NCI-H1092 treated with DMSO at 0.1 percent for 48 hours (cell line): Measurements from ENCODE around the gene CCDC80.
A peak's percentile ranks its signal among the peaks of the same experiment; 100 is the strongest.
"Not testable (repeated sequence)": the region's sequence is repeated elsewhere in the genome, so short reads cannot be mapped to it uniquely, and the experiment has no call there.

Source experiments
- DNase-seq: peaks from one replicate; lab custom pipeline; 2025; lab: John Stamatoyannopoulos, UW

Gene CCDC80

DNA sequence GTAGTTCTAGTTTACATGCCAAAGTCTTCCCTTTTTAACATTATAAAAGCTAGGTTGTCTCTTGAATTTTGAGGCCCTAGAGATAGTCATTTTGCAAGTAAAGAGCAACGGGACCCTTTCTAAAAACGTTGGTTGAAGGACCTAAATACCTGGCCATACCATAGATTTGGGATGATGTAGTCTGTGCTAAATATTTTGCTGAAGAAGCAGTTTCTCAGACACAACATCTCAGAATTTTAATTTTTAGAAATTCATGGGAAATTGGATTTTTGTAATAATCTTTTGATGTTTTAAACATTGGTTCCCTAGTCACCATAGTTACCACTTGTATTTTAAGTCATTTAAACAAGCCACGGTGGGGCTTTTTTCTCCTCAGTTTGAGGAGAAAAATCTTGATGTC, 57.8 kb downstream of the CCDC80 start:
- no peak for DNase-seq

DNA sequence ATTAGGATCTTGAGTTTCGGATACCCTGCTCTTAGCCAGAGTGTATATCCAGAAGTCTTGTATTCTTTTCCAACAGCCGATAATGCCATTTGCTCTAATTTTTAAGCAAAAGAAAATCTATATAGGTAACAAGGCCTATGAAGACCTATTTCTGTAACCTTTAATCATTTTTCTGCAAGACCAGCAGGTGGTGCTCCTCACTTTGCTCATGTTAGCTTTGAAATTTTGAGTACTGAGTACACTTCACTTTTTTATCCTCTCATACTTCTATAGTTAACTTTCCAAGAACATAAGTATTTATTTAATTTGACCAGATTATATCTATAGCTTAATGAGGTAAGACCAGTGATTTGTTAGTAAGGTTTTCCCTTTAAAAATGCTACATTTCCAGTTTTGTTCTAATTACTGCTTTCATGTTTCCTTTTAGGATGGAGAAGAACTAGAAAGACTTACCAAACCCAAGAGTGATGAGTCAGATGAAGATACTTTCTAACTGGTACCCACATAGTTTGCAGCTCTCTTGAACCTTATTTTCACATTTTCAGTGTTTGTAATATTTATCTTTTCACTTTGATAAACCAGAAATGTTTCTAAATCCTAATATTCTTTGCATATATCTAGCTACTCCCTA, 58.6 kb downstream of the CCDC80 start:
- DNase-seq, result peak; percentile 38

DNA sequence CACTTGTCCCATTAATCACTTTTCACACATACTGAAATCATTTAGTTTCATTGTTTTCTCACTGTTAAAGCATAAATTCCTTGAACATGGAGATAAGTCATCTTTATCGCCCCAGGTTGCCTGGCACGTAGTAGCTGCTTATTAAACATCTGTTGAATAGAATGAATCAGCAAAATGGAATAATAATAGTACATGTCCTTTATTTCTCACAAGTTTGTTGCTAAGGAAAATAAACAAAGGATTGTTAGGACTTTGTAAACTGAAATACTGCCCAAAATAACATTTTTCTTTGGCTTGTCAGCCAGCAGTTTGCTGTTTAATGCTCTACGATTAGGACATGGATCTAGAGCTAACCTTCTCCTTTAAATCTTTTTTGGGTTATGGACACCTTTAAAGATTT, 61.2 kb downstream of the CCDC80 start:
- DNase-seq, result no peak

DNA sequence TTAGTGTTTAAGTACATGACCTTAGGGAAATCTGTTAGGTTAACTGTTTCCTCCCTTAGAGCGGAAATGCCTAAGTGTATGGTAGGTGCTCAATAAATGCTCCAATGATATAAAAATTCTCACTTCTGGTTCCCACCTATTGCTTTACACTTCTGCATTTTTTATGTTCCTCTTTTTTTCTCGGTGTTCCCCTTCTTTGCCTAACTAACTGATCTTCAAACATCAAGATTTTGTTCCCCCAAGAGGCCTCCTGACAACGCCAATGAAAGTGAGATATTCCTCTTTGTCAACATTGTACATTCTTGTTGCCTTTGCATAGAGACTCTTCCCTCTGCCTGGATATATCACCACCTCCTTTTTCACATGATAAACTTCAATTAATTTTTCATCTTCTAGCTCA, 61.7 kb downstream of the CCDC80 start:
- DNase-seq, result no peak

GRCh38 chr3:112572701-112573100, 68.2 kb downstream of the CCDC80 start:
- no peak for DNase-seq

GRCh38 chr3:112569265-112569664, 71.7 kb downstream of the CCDC80 start:
- no peak for DNase-seq

DNA sequence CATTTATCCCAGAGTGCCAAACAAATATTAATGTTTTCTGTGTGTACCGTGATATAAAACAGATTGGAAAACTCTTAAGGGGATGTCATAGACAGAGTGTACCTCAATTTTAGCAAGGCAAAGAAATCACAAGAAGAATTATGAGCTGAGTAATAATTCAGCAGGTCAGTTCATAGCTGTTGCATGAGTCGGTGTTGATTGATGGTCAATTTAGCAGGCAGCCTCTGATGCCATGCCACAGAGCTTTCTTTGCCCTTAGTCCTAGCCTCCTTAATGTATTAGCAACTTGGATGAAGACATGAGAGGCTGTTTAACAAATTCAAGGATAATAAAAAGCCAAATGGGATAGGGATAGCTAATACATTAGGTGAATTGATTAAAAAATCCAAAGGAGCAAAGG, 72.3 kb downstream of the CCDC80 start:
- no peak for DNase-seq

GRCh38 chr3:112564940-112565305, 76.0 kb downstream of the CCDC80 start:
- DNase-seq, result no peak

DNA sequence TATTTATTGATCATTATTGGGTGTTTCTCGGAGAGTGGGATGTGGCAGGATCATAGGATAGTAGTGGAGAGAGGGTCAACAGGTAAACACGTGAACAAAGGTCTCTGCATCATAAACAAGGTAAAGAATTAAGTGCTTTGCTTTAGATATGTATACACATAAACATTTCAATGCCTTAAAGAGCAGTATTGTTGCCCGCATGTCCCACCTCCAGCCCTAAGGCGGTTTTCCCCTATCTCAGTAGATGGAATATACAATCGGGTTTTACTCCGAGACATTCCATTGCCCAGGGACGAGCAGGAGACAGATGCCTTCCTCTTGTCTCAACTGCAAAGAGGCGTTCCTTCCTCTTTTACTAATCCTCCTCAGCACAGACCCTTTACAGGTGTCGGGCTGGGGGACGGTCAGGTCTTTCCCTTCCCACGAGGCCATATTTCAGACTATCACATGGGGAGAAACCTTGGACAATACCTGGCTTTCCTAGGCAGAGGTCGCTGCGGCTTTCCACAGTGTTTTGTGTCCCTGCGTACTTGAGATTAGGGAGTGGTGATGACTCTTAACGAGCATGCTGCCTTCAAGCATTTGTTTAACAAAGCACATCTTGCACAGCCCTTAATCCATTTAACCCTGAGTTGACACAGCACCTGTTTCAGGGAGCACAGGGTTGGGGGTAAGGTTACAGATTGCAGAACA, 76.5 kb downstream of the CCDC80 start:
- not testable (repeated sequence) for DNase-seq

DNA sequence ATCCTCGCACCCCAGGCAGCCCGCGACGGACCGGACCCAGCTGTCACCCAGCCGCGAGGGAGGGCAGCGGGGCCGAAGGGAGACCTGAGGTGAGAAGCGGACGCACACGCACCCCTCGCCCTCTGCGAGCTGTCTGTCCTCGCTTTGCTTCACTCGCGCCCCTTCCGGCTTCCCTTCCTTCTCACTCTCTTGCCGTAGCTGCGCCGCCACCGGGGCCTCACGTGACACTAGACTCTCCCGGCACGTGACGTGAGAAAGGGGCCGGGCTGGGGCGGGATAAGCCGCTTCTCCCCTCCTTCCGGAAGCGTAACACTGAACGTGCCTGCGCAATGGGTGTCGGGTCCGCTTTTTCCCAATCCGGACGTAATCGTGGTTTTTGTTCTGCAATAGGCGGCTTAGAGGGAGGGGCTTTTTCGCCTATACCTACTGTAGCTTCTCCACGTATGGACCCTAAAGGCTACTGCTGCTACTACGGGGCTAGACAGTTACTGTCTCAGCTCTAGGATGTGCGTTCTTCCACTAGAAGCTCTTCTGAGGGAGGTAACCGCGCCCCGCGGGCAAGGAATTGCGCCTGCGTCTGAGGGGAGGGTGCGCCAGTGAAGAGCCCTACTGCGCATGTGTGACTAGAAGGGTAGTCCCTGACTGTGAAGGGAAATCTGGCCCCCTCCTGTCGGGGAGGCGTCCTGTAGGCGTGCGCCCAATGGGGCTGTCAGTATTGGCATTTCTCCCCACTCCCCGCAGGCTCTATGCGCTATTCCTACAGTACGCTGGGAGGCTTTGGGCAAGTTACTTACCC, 79.0 kb downstream of the CCDC80 start, which contains the start of the genes ATG3 and SLC35A5:
Gene ATG3, minus strand, starts transcription at position 229 of the 796 bp plus-strand sequence. CDS start 434 bp downstream, outside the sequence.
Gene SLC35A5, plus strand, starts transcription at position 312 of the 796 bp plus-strand sequence. CDS start 1,359 bp downstream, outside the sequence.
- DNase-seq, result peak; percentile 99

- DNase-seq, result peak; percentile 70
Measured at GRCh38 chr3:112561484-112561733, 79.5 kb downstream of the CCDC80 start.

GRCh38 chr3:112560721-112561483, 80.0 kb downstream of the CCDC80 start:
- DNase-seq, result peak; percentile 57

DNA sequence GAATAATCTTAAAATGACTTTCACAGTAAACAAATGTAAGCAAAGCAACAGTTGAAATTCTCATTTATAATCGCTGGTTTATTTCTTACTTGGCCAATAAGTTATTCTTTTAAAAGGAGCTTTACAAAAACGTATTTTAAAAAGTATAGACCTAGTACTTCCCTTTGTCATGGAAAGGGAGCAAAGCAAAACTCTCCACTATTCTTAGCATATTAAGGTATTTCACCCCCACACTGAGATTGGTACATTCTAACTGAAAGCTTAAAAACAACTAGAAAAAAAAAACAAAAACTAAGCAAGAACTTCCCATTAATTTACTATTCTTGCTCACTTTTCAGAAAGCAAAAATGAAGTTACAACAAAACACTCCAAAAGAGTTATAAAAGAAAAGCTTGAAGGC, 80.6 kb downstream of the CCDC80 start:
- DNase-seq, result no peak

- DNase-seq, result no peak
Measured at GRCh38 chr3:112557976-112558375, 83.0 kb downstream of the CCDC80 start.

DNA sequence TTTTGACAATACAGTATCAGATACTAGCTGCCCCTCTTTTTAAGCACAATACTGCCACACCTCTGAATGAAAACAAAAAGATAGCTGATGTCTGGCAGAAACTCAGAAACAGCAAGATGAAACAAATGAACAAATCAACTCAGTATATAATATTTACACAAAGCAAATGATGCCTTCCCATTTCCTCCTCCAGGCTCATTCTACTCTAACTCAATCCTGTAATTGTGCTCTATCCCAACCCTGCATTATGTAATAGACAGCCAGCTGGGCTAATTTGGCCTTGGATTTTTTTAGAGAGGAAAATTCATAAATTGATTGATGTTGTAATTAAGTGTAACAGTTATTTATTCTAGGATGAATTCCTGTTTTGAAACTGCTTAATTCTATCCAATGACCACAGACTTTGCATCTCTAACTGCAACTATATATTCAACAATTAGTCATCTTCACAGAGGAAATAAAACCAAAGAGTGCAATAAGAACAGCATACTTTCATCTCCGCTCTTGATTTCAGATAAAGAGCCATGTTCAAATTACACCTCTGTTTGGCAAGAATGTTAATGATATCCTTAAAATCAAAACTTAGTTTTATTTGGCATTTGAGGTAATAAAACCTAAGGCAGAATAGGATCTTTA, 85.3 kb downstream of the CCDC80 start:
- no peak for DNase-seq

GRCh38 chr3:112550859-112551258, 90.1 kb downstream of the CCDC80 start:
- DNase-seq, result no peak
